Heart left ventricle (tissue), 16 donors: ENCODE measurements around the gene CD209. TPM values are rescaled to one million over a fixed set of nuclear protein-coding genes. Genes with fewer than 3 reads are reported as not detected.

Experiments used
- ATAC-seq, 4 donors: fragments of 200-7000 bp; cut with Tn5 transposase; one replicate each; pipeline ENCODE4 v1.9.1; 2020 to 2022; ENCODE audit warnings: moderate library complexity in 4 of 4, mild to moderate bottlenecking in 3 of 4, moderate number of reproducible peaks in 1 of 4
- DNase-seq, 5 donors: peaks; one replicate each; pipeline ENCODE4 v3.0.0-alpha.2; 2020
- H3K27ac ChIP-seq, 12 donors: fragments of 200-600 bp; sonication (generic) in 4 of 12; one replicate each; pipeline versions ENCODE4 v1.5.0 to v1.8.0; 2016 to 2022; ENCODE audit warnings: mild to moderate bottlenecking in 2 of 12
- H3K27me3 ChIP-seq, 9 donors: fragments of 200-600 bp; sonication (generic) in 2 of 9; one replicate each; pipeline versions ENCODE4 v1.5.1 to v1.8.0; 2016 to 2022; ENCODE audit warnings: mild to moderate bottlenecking in 3 of 9
- H3K36me3 ChIP-seq, 9 donors: fragments of 200-600 bp; sonication (generic) in 2 of 9; one replicate each; pipeline versions ENCODE4 v1.5.0 to v1.8.0; 2018 to 2022; ENCODE audit warnings: mild to moderate bottlenecking in 2 of 9
- H3K4me1 ChIP-seq, 12 donors: fragments of 200-600 bp; sonication (generic) in 4 of 12; one replicate each; pipeline versions ENCODE4 v1.5.0 to v1.8.0; 2016 to 2022; ENCODE audit warnings: mild to moderate bottlenecking in 3 of 12
- H3K4me3 ChIP-seq, 12 donors: fragments of 200-600 bp; sonication (generic) in 4 of 12; one replicate each; pipeline versions ENCODE4 v1.5.0 to v1.8.0; 2017 to 2022; ENCODE audit warnings: mild to moderate bottlenecking in 9 of 12, moderate library complexity in 4 of 12
- H3K9me3 ChIP-seq, 12 donors: fragments of 200-600 bp; sonication (generic) in 4 of 12; one replicate each; pipeline versions ENCODE4 v1.5.0 to v1.8.0; 2016 to 2022; ENCODE audit warnings: mild to moderate bottlenecking in 1 of 12
- POLR2A ChIP-seq, 2 donors: fragments of 450-650 bp; IDR thresholded peaks; one replicate each; pipeline ENCODE4 v1.6.1; 2017; ENCODE audit warnings: antibody characterized with exemption in 2 of 2, mild to moderate bottlenecking in 2 of 2, moderate library complexity in 2 of 2
- WGBS, 4 donors: extraction: QIAGEN DNeasy Blood & Tissue Kit in 2 of 4; methylation state at CpG; one replicate each; pipeline versions ENCODE4 v1.1.5 to v1.1.7; 2013 to 2018; 5-methylcytosine and 5-hydroxymethylcytosine counted together
- intact Hi-C, 10 donors: fragments of 100-400 bp; cut with DNase I; formaldehyde crosslinking; loops; one replicate each; pipeline versions ENCODE4 v1.11.1 to v1.14.2; 2022
- polyA plus RNA-seq, 2 donors: library from polyadenylated mRNA; stranded (reverse); fragments of 200-250 nt; gene quantifications; one replicate each; pipeline ENCODE4 v1.2.3, GENCODE V29; 2013
- total RNA-seq, 9 donors: library from RNA; depleted of rRNA in 2 of 9; stranded (reverse); fragments of >200 nt in 2 of 9; fragmentation: NEBNext Ultra II Directional in 3 of 9; extraction: Animal tissue kit (Norgen Biotek cat#: 25700) in 3 of 9; gene quantifications; one replicate each; pipeline versions ENCODE4 v1.1.0 to v1.2.4, GENCODE V29; 2016 to 2023
- TF ChIP-seq, protein P1 (sequence below), 12 donors: fragments of 200-600 bp; sonication (generic) in 4 of 12; IDR thresholded peaks; one replicate each; pipeline versions ENCODE4 v1.5.0 to v1.8.0; 2018 to 2022; ENCODE audit warnings: antibody characterized with exemption in 12 of 12, mild to moderate bottlenecking in 5 of 12
- donor health status: ischemic (EF 13 %, LVEDD 7.1; RV severe dilation, severe dysfunction).
- donor health status: healthy with polysubstance abuse.
- donor health status: DM: no; HTN: yes; CAD: no.
- donor health status: DM: no; HTN: no; CAD: no.
- donor health status: ischemic (EF 25% LVEDD 6.9; RV normal size, moderate dysfunction).
- donor health status: ischemic (EF 25% LVEDD 5.7; RV mildly dilated, moderate dysfunction).
- donor health status: healthy.
- donor health status: DM: yes; HTN: yes; CAD: no.
- donor health status: ischemic (EF 35%, LVEDD 5.7; RV mildly dilated, moderate dysfunction).
- donor health status: nonischemic (EF 11% LVEDD 7.7; RV severe dilation, severe dysfunction).
- donor health status: DM: yes; HTN: yes; CAD: no.
- donor health status: PGD.
- donor health status: ischemic (EF 29% LVEDD 5.4; RV normal size, mild dysfunction).
- donor health status: nonischemic (EF 23%, LVEDD 6.1; RV moderate dilation, normal function).

CD209 gene
- total and polyA plus RNA-seq, 11 donors, result 0.53 to 56.2 (median 4.4) TPM

DNA sequence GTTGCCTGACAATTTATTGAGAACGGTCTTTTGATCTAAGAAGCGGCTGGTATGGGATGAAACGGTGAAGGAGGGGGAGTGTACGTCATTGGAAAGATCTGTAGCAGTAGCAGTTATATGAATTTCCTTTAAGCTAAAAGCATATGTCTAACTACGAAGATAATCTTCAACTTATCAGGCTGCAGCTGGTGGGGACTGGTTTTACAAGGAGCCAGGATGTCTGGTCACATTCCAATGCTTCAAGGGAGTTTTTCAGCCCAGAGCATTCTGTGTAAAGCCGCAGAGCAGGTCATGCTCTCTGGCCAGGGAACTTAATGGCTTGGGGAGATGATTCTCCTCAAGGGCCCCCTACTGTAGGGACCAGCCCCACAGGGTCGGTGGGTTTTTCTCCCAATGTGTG lies 44.9 kb upstream of the CD209 start:
- Histone ChIP-seq H3K27me3 (peaks cover 16 to 59% (median 31%) of the 10 kb centered on the region in 9 donors), H3K27ac (no peak overlapping the region), H3K4me3 (no peak overlapping the region), H3K36me3 (no peaks in the 10 kb centered on the region), H3K4me1 (peaks cover 0 to 12% (median 0%) of the 10 kb centered on the region in 12 donors), H3K9me3 (no peaks in the 10 kb centered on the region)
- 15 to 26% (median 20%) methylated on average over 7 of the region's 7 CpGs for WGBS, 4 donors
- ATAC-seq (no peak), DNase-seq (no peak)
- no peak for TF ChIP-seq POLR2A (IDR thresholded peaks at IDR 0.05)
- TF ChIP-seq, protein P1, sequence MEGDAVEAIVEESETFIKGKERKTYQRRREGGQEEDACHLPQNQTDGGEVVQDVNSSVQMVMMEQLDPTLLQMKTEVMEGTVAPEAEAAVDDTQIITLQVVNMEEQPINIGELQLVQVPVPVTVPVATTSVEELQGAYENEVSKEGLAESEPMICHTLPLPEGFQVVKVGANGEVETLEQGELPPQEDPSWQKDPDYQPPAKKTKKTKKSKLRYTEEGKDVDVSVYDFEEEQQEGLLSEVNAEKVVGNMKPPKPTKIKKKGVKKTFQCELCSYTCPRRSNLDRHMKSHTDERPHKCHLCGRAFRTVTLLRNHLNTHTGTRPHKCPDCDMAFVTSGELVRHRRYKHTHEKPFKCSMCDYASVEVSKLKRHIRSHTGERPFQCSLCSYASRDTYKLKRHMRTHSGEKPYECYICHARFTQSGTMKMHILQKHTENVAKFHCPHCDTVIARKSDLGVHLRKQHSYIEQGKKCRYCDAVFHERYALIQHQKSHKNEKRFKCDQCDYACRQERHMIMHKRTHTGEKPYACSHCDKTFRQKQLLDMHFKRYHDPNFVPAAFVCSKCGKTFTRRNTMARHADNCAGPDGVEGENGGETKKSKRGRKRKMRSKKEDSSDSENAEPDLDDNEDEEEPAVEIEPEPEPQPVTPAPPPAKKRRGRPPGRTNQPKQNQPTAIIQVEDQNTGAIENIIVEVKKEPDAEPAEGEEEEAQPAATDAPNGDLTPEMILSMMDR (IDR thresholded peaks at IDR 0.05), result no peak
- intact Hi-C loops, result loop anchor here in 7 of 10 donors (10.0 kb wide), 4 partner anchors 107 to 687 kb away; partner anchors contain the start of gene TRAPPC5 (in 2 of the 7)

DNA sequence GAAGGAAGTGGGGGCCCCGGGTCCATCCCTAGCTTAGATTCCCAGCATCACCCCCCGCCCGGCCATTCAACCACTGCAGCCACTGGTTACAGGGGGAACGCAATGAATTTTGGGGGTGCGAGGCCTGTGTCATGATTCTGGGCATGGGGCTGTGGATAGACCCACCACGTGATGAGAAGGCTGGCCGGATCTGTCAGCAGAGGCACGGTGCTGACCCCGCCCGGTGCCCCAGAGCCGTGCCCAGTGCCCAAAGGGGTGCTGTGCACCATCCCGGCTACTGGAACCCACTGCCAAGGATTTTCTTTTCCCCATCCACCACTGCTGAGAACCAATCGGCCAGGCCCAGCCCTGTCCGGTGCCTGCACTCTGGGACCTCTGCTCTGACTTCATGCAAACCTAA lies 43.1 kb upstream of the CD209 start:
- no peaks in the 10 kb centered on the region for H3K36me3 ChIP-seq
- H3K4me1 ChIP-seq, result peaks cover 0 to 12% (median 0%) of the 10 kb centered on the region in 12 donors
- H3K4me3 ChIP-seq, result no peak overlapping the region
- peaks cover 0 to 1% (median 0%) of the 10 kb centered on the region in 12 donors for H3K9me3 ChIP-seq
- no peak for DNase-seq
- no peak overlapping the region for H3K27ac ChIP-seq
- ATAC-seq, result no peak
- no peak for TF ChIP-seq POLR2A (IDR thresholded peaks at IDR 0.05)
- TF ChIP-seq, protein P1 (IDR thresholded peaks at IDR 0.05), result no peak
- intact Hi-C loops, result loop anchor here in 7 of 10 donors (10.0 kb wide), 4 partner anchors 106 to 686 kb away; partner anchors contain the start of gene TRAPPC5 (in 2 of the 7)
- WGBS, 4 donors, result 85 to 87% (median 86%) methylated on average over 10 to 14 of the region's 14 CpGs
- H3K27me3 ChIP-seq, result peaks cover 18 to 65% (median 42%) of the 10 kb centered on the region in 9 donors

DNA sequence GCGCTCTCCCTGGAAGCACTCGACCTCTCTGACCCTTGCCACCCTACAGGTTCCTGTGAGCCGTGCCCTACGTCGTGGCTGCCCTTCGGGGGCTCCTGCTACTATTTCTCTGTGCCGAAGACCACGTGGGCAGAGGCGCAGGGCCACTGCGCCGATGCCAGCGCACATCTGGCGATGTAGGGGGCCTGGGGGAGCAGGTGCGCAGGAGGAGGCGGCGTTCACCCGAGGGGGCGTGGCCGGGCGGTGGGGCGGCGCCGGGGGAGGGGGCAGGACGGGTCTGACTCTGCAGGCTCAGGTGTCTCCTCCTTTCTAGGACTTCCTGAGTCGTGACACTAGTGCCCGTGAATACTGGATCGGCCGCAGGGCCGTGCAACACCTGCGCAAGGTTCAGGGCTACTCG lies 42.1 kb upstream of the CD209 start:
- H3K9me3 ChIP-seq, result peaks cover 0 to 9% (median 0%) of the 10 kb centered on the region in 12 donors
- H3K36me3 ChIP-seq, result no peaks in the 10 kb centered on the region
- no peak overlapping the region for H3K27ac ChIP-seq
- DNase-seq, result no peak
- ATAC-seq, result no peak
- no peak for TF ChIP-seq POLR2A (IDR thresholded peaks at IDR 0.05)
- TF ChIP-seq, protein P1 (IDR thresholded peaks at IDR 0.05), result no peak
- H3K4me3 ChIP-seq, result peak overlapping the region in 1 of 12 donors; percentile 46
- peaks cover 0 to 12% (median 0%) of the 10 kb centered on the region in 12 donors for H3K4me1 ChIP-seq
- 6 to 20% (median 9%) methylated on average over 11 to 31 of the region's 31 CpGs for WGBS, 4 donors
- intact Hi-C loops, result loop anchor here in 1 of 10 donors (10.0 kb wide), 1 partner anchor 205 kb away; no protein-coding TSS in a partner anchor
- peaks cover 18 to 69% (median 42%) of the 10 kb centered on the region in 9 donors for H3K27me3 ChIP-seq

DNA sequence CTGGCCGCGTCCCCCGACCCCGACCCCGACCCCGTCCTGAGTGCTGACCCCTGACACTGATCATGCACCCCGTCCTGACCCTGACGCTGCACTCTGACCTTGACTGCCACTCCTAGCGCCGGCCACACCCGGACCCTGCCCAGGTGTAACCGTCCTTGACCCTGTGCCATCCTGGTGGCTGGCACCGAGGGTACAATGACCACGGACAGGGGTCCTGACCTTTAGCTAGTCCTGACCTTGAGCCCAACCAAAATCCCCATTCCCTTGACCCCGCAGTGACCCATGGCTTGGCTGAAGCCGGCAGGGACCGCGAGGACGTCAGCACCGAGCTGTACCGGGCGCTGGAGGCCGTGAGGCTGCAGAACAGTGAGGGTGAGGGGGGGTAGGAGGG lies 41.6 kb upstream of the CD209 start:
- intact Hi-C loops, result loop anchor here in 1 of 10 donors (10.0 kb wide), 1 partner anchor 204 kb away; no protein-coding TSS in a partner anchor
- Histone ChIP-seq H3K27ac (no peak overlapping the region), H3K36me3 (no peaks in the 10 kb centered on the region), H3K27me3 (peaks cover 18 to 66% (median 42%) of the 10 kb centered on the region in 9 donors), H3K4me3 (peak overlapping the region in 3 of 12 donors; percentile 7 to 46 (median 31)), H3K4me1 (peaks cover 0 to 12% (median 0%) of the 10 kb centered on the region in 12 donors), H3K9me3 (peaks cover 0 to 9% (median 0%) of the 10 kb centered on the region in 12 donors)
- TF ChIP-seq POLR2A (IDR thresholded peaks at IDR 0.05), result no peak
- TF ChIP-seq, protein P1 (IDR thresholded peaks at IDR 0.05), result no peak
- 0 to 20% (median 1%) methylated on average over 1 to 23 of the region's 23 CpGs for WGBS, 4 donors
- ATAC-seq (peak in 1 of 4 donors; percentile 16), DNase-seq (no peak)
